PFSK-1 (cell line): Measurements from ENCODE around the gene SRL.

Experiments used
- POLR2AphosphoS5 ChIP-seq: IDR thresholded peaks from 2 replicates; pipeline ENCODE4 v1.6.1; 2012; ENCODE audit warnings: low read depth, mild to moderate bottlenecking, control low read depth, low read length, moderate library complexity
- REST ChIP-seq, 2 experiments: IDR thresholded peaks; 2 replicates each; pipeline versions ENCODE4 v1.6.1 to v1.8.0; 2011 to 2012; ENCODE audit warnings: low read depth in 2 of 2, low read length in 2 of 2, control low read depth in 1 of 2, inconsistent platforms in 1 of 2, mild to moderate bottlenecking in 1 of 2, moderate library complexity in 1 of 2; ENCODE audit not compliant: insufficient read depth in 1 of 2
- SIN3A ChIP-seq: IDR thresholded peaks from 2 replicates; pipeline ENCODE4 v1.6.1; 2012; ENCODE audit warnings: mild to moderate bottlenecking, low read length, moderate library complexity, borderline replicate concordance; ENCODE audit not compliant: insufficient read depth

DNA sequence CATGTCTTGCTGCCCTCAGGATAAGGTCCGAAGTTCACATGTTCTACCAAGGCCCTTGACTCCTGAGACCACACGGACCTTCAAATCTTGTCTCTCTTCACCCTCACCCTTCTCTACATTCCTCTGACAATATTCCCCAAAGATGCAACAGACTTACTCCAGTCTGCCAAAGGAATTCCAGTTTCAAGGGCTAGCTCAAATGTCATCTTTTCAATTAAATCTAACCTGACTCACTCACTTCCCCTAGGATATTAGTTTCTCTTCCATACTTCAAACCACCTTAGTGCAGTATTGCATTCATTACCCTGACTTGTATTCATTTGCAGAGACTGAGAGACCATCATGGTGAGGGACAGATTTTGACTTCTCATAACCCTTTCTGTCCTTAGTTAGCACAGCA is 66.0 kb downstream of the SRL start:
- TF ChIP-seq POLR2AphosphoS5 (no peak), SIN3A (no peak), REST (IDR thresholded peaks at IDR 0.05; ENCODE audit: insufficient read depth in 1 of 2, low read depth in 2 of 2, low read length in 2 of 2) (no peak)
